GM12864 (cell line): ENCODE measurements around the gene TBC1D4.
A peak's percentile ranks its signal among the peaks of the same experiment; 100 is the strongest.

Experiments used
- DNase-seq: peaks from one replicate; pipeline ENCODE4 v3.0.0-alpha.2; 2011; ENCODE audit warnings: low read depth
- H3K4me3 ChIP-seq: 2 replicates; pipeline ENCODE4 v1.5.1; 2011; ENCODE audit warnings: mild to moderate bottlenecking, low read depth, low read length, control low read depth
- TF ChIP-seq, protein P1 (sequence below): IDR thresholded peaks from 2 replicates; pipeline ENCODE4 v1.5.1; 2011; ENCODE audit warnings: low read depth, mild to moderate bottlenecking, moderate library complexity, low read length, control low read depth, inconsistent platforms; ENCODE audit errors: missing control alignments

Gene TBC1D4

DNA sequence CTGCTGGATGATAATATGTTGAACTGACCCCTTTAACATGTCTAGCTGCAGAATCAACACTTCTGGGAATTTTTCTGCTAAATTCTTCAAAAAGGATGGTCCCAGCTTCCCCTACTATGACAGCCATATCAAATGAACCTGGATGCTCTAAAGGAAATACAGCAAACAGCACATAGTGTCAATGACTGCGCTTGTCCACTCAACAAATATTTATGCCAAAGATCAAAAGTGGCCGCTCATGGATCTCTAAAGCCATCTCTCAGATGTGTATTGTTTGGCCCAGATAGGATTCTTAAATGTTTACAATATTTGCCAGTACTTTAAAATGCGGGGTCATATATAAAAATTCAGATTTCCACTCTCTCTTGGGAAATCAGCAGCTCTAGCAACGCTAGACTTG, 3.3 kb downstream of the TBC1D4 start:
- TF ChIP-seq, protein P1, sequence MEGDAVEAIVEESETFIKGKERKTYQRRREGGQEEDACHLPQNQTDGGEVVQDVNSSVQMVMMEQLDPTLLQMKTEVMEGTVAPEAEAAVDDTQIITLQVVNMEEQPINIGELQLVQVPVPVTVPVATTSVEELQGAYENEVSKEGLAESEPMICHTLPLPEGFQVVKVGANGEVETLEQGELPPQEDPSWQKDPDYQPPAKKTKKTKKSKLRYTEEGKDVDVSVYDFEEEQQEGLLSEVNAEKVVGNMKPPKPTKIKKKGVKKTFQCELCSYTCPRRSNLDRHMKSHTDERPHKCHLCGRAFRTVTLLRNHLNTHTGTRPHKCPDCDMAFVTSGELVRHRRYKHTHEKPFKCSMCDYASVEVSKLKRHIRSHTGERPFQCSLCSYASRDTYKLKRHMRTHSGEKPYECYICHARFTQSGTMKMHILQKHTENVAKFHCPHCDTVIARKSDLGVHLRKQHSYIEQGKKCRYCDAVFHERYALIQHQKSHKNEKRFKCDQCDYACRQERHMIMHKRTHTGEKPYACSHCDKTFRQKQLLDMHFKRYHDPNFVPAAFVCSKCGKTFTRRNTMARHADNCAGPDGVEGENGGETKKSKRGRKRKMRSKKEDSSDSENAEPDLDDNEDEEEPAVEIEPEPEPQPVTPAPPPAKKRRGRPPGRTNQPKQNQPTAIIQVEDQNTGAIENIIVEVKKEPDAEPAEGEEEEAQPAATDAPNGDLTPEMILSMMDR: no peak
- no peak for DNase-seq
- peak overlapping the region; percentile 73; the same call in 1 of the 2 replicates for H3K4me3 ChIP-seq

DNA sequence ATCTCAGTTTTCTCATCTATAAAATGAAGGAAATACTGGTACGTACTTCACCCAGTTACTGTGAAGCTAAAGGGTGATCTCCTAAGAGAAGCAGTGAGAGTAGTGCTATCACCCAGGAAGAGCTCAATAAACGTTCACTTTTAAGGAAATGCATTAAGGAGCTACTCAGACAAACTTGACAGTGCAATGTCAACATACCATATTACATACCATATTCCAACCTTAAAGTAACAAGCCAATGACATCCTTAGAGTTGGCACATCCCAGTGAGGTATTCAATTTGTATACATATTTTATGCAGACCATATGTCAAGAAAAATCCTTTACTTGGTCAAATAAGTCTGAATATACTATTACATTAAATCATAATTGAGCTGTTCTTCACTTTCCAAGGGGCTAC, 7.0 kb downstream of the TBC1D4 start:
- TF ChIP-seq, protein P1: no peak
- no peak overlapping the region for H3K4me3 ChIP-seq
- no peak for DNase-seq

DNA sequence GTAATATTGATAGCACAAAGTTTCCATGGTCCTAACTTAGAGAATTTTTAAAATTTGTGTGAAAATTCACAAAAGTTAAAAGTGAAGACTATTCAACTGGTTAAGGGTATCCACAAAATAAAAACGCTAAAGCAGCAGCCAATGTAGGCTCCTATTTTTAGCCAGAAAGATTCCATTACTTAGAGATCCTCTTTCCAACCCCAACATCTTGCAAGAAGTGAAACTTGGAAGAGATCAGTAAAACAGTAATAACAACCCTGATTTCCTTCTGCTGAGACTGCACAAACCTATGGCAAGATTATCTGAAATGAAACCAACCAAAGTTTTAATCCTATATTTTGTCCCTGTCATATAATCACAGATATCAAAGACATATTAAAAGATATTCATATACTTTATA, 8.5 kb downstream of the TBC1D4 start:
- no peak for DNase-seq
- TF ChIP-seq, protein P1: no peak
- H3K4me3 ChIP-seq: no peak overlapping the region

GRCh38 chr13:75470676-75471075, 11.3 kb downstream of the TBC1D4 start:
- no peak for DNase-seq
- TF ChIP-seq, protein P1: no peak
- no peak overlapping the region for H3K4me3 ChIP-seq

GRCh38 chr13:75469047-75469446, 12.9 kb downstream of the TBC1D4 start:
- no peak for DNase-seq
- no peak overlapping the region for H3K4me3 ChIP-seq
- TF ChIP-seq, protein P1: no peak

DNA sequence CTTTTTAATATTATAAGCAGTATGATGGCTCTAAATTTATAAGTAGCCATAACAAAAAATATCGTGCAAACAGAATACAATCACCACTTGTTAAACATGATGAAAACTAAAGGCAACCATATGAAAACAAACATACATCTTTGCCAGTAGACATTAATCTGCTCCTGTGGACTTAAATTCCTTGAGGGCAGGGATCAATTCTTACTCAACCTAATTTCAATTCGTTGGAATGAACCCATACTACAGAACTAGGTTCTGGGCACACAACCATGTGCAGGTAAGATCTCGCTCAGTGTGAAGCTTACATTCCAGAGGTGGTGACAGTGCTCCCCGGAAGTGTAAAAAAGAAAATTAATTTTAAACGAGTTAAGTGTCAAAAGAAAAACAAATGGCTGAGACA, 13.4 kb downstream of the TBC1D4 start:
- no peak overlapping the region for H3K4me3 ChIP-seq
- no peak for DNase-seq
- TF ChIP-seq, protein P1: no peak

DNA sequence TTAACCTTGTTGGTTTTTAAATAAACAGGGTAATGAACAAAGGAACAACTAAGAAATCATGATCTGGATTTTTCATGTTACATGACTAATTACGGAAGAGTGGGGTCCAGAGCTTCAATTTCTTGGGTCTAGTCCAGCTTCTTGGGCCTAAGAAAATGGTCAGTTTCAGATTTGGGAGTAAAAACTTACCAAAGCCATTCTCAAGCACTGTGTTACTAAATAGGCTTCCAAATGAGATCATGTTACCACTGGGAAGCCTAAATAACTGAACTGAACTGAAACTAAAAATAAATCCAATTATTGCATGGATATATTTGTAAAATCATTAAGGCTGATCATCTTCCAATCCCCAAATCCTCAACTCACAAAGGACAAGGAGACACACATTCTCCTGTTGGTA, 13.9 kb downstream of the TBC1D4 start:
- DNase-seq: no peak
- no peak overlapping the region for H3K4me3 ChIP-seq
- TF ChIP-seq, protein P1: no peak
